ENCODE data around the gene RASSF8.
"Not testable (repeated sequence)": the region's sequence is repeated elsewhere in the genome, so short reads cannot be mapped to it uniquely, and the experiment has no call there.

DNA sequence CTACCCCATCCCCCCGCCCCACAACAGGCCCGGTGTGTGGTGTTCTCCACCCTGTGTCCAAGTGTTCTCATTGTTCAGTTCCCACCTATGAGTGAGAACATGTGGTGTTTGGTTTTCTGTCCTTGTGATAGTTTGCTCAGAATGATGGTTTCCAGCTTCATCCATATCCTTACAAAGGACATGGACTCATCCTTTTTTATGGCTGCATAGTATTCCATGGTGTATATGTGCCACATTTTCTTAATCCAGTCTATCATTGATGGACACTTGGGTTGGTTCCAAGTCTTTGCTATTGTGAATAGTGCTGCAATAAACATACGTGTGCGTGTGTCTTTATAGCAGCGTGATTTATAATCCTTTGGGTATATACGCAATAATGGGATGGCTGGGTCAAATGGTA is 98.8 kb downstream of the RASSF8 start:
- TF ChIP-seq, protein P1, sequence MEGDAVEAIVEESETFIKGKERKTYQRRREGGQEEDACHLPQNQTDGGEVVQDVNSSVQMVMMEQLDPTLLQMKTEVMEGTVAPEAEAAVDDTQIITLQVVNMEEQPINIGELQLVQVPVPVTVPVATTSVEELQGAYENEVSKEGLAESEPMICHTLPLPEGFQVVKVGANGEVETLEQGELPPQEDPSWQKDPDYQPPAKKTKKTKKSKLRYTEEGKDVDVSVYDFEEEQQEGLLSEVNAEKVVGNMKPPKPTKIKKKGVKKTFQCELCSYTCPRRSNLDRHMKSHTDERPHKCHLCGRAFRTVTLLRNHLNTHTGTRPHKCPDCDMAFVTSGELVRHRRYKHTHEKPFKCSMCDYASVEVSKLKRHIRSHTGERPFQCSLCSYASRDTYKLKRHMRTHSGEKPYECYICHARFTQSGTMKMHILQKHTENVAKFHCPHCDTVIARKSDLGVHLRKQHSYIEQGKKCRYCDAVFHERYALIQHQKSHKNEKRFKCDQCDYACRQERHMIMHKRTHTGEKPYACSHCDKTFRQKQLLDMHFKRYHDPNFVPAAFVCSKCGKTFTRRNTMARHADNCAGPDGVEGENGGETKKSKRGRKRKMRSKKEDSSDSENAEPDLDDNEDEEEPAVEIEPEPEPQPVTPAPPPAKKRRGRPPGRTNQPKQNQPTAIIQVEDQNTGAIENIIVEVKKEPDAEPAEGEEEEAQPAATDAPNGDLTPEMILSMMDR (IDR thresholded peaks at IDR 0.05), result not testable (repeated sequence)
- TF ChIP-seq EZH2phosphoT487 (IDR thresholded peaks at IDR 0.05), result not testable (repeated sequence)
